GM12878 (cell line): Measurements from ENCODE around the gene CR1L.

Source experiments
- CTCF ChIP-seq, 3 experiments: IDR thresholded peaks in 2 of 3; conservative IDR thresholded peaks in 1 of 3; 2 replicates each; pipeline ENCODE4 v1.5.1; 2011; ENCODE audit warnings: low read depth in 3 of 3, low read length in 3 of 3, mild to moderate bottlenecking in 3 of 3, control low read depth in 2 of 3, moderate library complexity in 2 of 3, inconsistent platforms in 1 of 3, mixed read lengths in 1 of 3; ENCODE audit not compliant: control insufficient read depth in 2 of 3, insufficient read depth in 1 of 3; ENCODE audit errors: extremely low read depth in 1 of 3
- PBX3 ChIP-seq: IDR thresholded peaks from 2 replicates; pipeline ENCODE4 v1.6.1; 2011; ENCODE audit warnings: mild to moderate bottlenecking, low read depth, low read length, moderate library complexity; ENCODE audit not compliant: insufficient replicate concordance

DNA sequence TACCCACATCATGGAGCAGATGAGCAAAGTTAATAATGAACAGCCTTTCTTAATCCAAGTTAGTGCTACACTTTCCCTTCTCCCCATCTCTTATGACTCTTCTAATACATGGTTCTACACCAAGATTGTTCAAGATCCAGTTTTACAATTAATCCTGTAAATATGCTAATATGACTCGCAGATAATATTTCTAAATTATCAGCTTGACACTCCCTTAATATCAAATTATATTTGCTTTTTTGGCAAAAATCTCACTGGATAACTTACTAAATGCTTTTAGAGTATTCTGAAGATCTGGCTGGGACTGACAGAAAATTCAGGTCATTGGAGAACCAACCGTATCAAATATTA, 24.4 kb upstream of the CR1L start:
- TF ChIP-seq CTCF (IDR thresholded peaks at IDR 0.05 in 2 of 3, conservative IDR thresholded peaks at IDR 0.05 in 1 of 3; ENCODE audit: control insufficient read depth in 2 of 3, extremely low read depth in 1 of 3, insufficient read depth in 1 of 3, low read depth in 3 of 3, low read length in 3 of 3) (no peak), PBX3 (no peak)
